ENCODE data around the gene IRS2. TPM values are rescaled to one million over a fixed set of nuclear protein-coding genes. Genes with fewer than 3 reads are reported as not detected.

The IRS2 gene
- total and polyA plus RNA-seq, 3 donors from 2014 or later: 6.9 to 33.4 (median 23.9) TPM

GRCh38 chr13:109787135-109787954 lies 962 bp upstream of the IRS2 start:
- no peak for TF ChIP-seq CTCF (IDR thresholded peaks at IDR 0.05)
- TF ChIP-seq POLR2A (IDR thresholded peaks at IDR 0.05): no peak
- H3K4me1 ChIP-seq: peaks cover 5% of the 10 kb centered on the region
- no peaks in the 10 kb centered on the region for H3K36me3 ChIP-seq (ENCODE audit: low read depth, missing control alignments)
- peak overlapping the region; percentile 83 to 90 for H3K27ac ChIP-seq
- whole genome bisulfite sequencing, 2 donors: 0 to 1% methylated on average over 34 to 80 of the region's 86 CpGs
- H3K9me3 ChIP-seq: no peaks in the 10 kb centered on the region
- intact Hi-C loops (cut with DNase I; ENCODE audit: low total_unique reads): loop anchor here (10.0 kb wide), 2 partner anchors 643 to 833 kb away; no protein-coding TSS in a partner anchor
- peak; percentile 43 for DNase-seq
- H3K27me3 ChIP-seq: no peaks in the 10 kb centered on the region
- H3K4me3 ChIP-seq: peak overlapping the region; percentile 81 to 85

GRCh38 chr13:109785892-109786450 lies 412 bp downstream of the IRS2 start:
- WGBS, 2 donors: 0% methylated on average over 53 of the region's 88 CpGs; no CpG with 5 or more reads in 1 of the 2 donors
- DNase-seq: peak; percentile 40
- H3K9me3 ChIP-seq: no peaks in the 10 kb centered on the region
- H3K36me3 ChIP-seq (ENCODE audit: low read depth, missing control alignments): no peaks in the 10 kb centered on the region
- H3K4me3 ChIP-seq: peak overlapping the region; percentile 71 to 81
- peak overlapping the region; percentile 81 to 90 for H3K27ac ChIP-seq
- H3K4me1 ChIP-seq: peaks cover 11% of the 10 kb centered on the region
- TF ChIP-seq POLR2A (IDR thresholded peaks at IDR 0.05) (no peak), CTCF (IDR thresholded peaks at IDR 0.05) (no peak)
- H3K27me3 ChIP-seq: no peaks in the 10 kb centered on the region
- intact Hi-C loops (cut with DNase I; ENCODE audit: low total_unique reads): loop anchor here (10.0 kb wide), 2 partner anchors 641 to 831 kb away; no protein-coding TSS in a partner anchor

- Histone ChIP-seq H3K36me3 (ENCODE audit: low read depth, missing control alignments) (no peaks in the 10 kb centered on the region), H3K27ac (peak overlapping the region; percentile 81 to 90), H3K4me3 (peak overlapping the region; percentile 71 to 81), H3K27me3 (no peaks in the 10 kb centered on the region), H3K9me3 (no peaks in the 10 kb centered on the region), H3K4me1 (peaks cover 11% of the 10 kb centered on the region)
- TF ChIP-seq POLR2A (IDR thresholded peaks at IDR 0.05): no peak
- TF ChIP-seq CTCF (IDR thresholded peaks at IDR 0.05): no peak
- DNase-seq: peak; percentile 55
- WGBS, 2 donors: 6% methylated on average over 88 of the region's 98 CpGs; no CpG with 5 or more reads in 1 of the 2 donors
- intact Hi-C loops (cut with DNase I; ENCODE audit: low total_unique reads): loop anchor here (10.0 kb wide), 2 partner anchors 641 to 831 kb away; no protein-coding TSS in a partner anchor
Observed at GRCh38 chr13:109785141-109785891, 1.1 kb downstream of the IRS2 start.

GRCh38 chr13:109784590-109785140 lies 1.7 kb downstream of the IRS2 start:
- DNase-seq: peak; percentile 84
- peak overlapping the region; percentile 71 to 81 for H3K4me3 ChIP-seq
- no peaks in the 10 kb centered on the region for H3K27me3 ChIP-seq
- intact Hi-C loops (cut with DNase I; ENCODE audit: low total_unique reads): loop anchor here (10.0 kb wide), 2 partner anchors 640 to 830 kb away; no protein-coding TSS in a partner anchor
- peaks cover 17% of the 10 kb centered on the region for H3K4me1 ChIP-seq
- TF ChIP-seq POLR2A (IDR thresholded peaks at IDR 0.05) (no peak), CTCF (IDR thresholded peaks at IDR 0.05) (peak; percentile 45 to 92 (median 79))
- no peaks in the 10 kb centered on the region for H3K36me3 ChIP-seq (ENCODE audit: low read depth, missing control alignments)
- 12 to 28% methylated on average over 12 to 76 of the region's 83 CpGs for WGBS, 2 donors
- H3K27ac ChIP-seq: peak overlapping the region; percentile 59 to 90
- no peaks in the 10 kb centered on the region for H3K9me3 ChIP-seq

All from testis (tissue), 3 donors.